ENCODE data around the gene BLVRB.

The BLVRB gene

DNA sequence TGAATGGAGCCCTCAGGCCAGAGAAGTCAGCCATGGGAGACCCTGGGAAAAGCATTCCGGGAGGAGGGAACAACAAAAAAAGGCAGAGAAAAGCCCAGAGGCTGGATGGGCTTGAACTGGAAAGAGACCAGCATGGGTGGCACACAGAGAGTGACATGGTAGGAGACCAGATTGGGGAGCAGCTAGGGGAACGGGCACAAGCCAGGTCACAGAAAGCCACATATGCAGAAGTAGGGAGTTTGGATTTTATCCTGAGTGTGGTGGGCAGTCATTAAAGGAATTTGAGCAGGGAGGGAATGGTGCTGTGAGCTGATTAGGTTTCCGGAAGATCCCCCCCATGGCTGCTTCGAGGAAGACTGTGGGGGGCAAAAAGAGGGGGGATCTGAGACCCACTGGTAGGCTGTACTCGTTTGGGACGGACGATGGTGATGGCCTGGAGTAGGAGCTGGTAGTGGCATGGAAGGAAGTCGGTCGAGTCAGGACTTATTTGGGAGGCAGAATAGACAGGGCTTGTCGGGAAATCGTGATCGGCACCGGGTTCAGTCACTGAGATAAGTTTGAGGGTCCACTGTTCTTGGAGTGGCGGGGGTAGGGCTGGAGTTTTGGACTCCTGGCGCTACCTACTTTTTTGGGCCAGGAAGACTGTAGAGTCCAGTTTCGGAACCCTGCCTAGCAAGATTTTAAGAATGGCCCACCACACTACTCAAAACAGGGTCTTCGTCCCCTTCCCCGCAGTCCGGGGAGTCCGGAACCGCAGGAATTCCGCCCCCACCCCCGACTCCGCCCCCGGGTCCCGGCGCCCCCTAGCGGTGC is 40.7 kb downstream of the BLVRB start:
- DNase-seq (ENCODE audit: extremely low read depth, low read depth): no peak

DNA sequence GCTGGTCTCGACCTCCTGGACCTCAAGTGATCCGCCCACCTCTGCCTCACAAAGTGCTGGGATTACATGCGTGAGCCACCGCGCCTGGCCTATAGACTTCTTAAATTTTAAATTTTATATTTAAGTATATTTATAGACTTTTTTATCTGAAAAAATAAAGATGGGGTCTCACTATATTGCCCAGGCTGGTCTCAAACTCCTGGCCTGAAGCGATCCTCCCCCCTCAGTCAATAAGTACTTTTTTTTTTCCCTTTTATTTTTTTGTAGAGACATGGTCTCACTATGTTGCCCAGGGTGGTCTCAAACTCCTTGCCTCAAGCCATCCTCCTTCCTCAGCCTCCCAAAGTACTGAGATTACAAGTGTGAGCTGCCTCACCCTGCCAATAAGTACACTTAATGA is 41.6 kb downstream of the BLVRB start:
- TF ChIP-seq, protein P1, sequence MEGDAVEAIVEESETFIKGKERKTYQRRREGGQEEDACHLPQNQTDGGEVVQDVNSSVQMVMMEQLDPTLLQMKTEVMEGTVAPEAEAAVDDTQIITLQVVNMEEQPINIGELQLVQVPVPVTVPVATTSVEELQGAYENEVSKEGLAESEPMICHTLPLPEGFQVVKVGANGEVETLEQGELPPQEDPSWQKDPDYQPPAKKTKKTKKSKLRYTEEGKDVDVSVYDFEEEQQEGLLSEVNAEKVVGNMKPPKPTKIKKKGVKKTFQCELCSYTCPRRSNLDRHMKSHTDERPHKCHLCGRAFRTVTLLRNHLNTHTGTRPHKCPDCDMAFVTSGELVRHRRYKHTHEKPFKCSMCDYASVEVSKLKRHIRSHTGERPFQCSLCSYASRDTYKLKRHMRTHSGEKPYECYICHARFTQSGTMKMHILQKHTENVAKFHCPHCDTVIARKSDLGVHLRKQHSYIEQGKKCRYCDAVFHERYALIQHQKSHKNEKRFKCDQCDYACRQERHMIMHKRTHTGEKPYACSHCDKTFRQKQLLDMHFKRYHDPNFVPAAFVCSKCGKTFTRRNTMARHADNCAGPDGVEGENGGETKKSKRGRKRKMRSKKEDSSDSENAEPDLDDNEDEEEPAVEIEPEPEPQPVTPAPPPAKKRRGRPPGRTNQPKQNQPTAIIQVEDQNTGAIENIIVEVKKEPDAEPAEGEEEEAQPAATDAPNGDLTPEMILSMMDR (IDR thresholded peaks at IDR 0.05; ENCODE audit: low read depth, low read length): no peak
- DNase-seq (ENCODE audit: extremely low read depth, low read depth): no peak

More for the DNA sequence above, 40.7 kb downstream of the BLVRB start:
- TF ChIP-seq, protein P1 (IDR thresholded peaks at IDR 0.05; ENCODE audit: low read depth, low read length): no peak

DNA sequence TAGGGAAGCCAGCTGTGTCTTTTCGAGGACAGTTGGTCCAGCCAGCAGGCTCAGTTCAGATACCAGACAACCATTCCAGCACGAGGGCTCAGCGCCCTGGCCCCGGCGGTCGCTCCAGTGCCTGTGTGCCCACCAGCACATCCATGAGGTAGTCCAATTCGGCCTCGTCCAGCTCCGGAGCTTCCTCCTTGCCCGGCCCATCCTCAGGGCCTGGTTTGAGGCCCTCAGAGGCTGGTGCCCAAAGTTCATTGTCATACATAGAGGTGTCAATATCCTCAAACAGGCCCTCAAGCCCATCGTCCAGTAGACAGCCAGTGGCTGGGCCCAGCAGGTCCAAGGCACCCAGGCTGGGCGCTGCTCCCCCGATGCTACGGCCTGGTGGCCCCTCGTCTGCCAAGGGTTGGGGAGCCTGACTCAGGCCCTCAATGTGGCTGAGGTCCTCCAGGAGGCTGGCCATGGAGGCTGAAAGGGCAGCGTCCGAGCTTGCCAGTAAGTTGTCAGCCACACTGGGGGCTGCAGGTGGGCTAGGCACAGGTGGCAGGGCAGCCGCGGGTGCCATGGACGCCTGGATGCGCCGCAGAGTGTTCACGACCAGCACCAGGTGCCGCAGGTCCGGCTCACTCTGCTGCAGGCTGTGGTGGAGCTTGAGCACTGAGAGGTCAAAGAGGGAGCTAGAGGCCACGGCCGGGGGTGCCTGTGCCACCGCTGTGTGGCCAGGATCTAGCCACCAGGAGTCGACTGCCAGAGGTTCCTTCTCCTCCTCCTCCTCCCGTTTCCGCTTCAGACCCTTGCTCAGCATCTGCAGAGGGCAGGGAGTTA is 42.6 kb downstream of the BLVRB start:
- TF ChIP-seq, protein P1 (IDR thresholded peaks at IDR 0.05; ENCODE audit: low read depth, low read length): no peak
- no peak for DNase-seq (ENCODE audit: extremely low read depth, low read depth)

DNA sequence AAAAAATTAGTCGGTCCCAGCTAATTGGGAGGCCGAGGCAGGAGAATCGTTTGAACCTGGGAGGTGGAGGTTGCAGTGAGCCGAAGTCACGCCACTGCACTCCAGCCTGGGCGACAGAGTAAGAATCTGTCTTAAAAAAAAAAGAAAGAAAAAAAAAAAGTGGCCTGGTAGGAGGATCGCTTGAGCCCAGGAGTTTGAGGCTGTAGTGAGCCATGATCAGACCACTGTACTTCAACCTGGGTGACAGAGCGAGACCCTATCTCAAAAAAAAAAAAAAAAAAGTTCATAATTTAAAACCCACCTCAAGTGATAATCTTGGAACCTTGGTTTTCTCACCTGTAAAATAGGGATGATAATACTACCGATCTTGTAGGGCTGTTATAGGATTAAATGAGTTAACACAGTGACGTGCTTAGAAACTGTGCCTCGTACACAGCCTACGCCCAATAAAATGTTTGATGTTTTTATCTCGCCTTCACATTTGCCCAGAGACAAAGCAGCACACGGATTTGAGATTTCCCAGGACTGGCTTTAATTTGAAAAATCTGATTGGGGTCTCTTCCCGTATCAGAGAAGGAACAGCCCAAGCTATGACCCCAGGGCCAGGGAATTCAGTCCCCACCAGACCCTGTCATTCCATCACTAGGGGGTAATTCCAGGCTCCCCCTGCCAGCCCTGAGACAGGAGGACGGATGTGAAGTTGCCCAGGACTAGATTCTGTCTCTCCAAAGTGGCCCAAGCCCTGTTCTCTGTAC is 43.4 kb downstream of the BLVRB start:
- no peak for DNase-seq (ENCODE audit: extremely low read depth, low read depth)
- TF ChIP-seq, protein P1 (IDR thresholded peaks at IDR 0.05; ENCODE audit: low read depth, low read length): no peak

DNA sequence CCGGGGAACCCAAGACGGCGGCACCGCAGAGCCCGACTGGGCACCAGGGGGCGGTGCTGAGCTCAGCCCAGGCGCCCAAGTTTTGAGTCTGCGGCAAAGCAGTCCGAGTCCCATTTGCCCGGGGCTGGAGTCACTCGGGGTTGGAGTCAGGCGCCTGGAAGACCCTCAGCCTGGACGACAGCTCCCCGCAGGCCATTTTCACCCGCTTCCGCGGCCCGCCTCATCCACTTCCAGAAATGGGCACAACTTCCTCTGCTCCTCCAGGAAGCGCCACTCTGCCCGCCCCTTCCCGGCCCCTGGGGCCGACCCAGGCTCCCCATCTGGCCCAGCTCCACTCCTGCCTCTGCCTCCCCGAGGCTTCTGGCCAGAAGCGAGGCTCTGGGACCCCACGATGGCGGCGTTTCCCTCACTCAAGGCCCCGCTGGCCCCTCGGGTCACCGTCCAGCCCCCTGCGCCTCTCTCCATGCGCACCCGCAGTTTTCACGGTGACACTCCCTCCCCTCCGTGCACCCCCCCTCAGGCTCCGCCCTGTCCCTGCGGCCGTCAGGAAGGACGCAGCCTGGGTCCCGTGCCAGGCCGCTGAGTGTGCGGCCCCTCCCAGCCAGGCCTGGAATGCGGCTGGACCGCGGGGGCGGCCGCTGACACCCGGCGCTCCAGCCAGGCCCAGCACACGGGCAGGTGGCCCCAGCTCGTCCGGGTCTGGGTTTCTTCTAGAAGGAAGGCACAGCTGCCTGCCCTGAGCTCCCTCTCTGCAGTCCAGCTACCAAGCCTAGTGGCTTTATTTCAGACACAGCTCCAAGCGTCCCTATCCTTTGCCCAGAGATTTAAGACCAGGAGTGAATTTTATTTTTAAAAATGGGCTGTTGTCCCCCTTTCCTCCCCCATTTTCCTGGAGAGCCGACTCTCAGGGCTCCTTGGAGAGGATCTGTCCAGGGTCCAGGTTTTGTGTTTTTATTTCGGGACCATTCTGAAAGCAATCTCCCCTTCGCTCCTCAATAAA is 44.5 kb downstream of the BLVRB start:
- TF ChIP-seq, protein P1 (IDR thresholded peaks at IDR 0.05; ENCODE audit: low read depth, low read length): peak; percentile 100
- DNase-seq (ENCODE audit: extremely low read depth, low read depth): peak; percentile 80

DNA sequence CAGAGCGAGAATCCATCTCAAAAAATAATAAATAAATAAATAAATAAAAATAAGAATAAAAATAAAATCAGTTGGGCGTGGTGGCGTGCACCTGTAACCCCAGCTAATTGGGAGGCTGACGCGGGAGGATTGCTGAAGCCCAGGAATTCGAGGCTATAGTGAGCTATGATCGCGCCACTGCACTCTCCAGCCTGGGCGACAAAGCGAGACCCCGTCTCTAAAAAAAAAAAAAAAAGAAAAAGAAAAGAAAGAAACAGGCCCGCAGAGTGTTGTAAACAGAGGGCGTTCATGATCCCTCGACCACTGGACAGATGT is 45.1 kb downstream of the BLVRB start:
- no peak for DNase-seq (ENCODE audit: extremely low read depth, low read depth)
- TF ChIP-seq, protein P1 (IDR thresholded peaks at IDR 0.05; ENCODE audit: low read depth, low read length): no peak

All from AG09319 (cell line).